Panc1 (cell line): ENCODE results near the gene RAPGEF5. TPM values are rescaled to one million over a fixed set of nuclear protein-coding genes. Genes with fewer than 3 reads are reported as not detected.

Source experiments
- ATAC-seq: fragments of 200-7000 bp; cut with Tn5 transposase; 2 replicates; pipeline ENCODE4 v1.9.1; 2020; ENCODE audit warnings: mild to moderate bottlenecking, moderate library complexity
- BruUV-seq: library from RNA; stranded (reverse); fragments of 400-500 nt; replicated peaks from 2 replicates; lab custom pipeline; 2021; lab: Mats Ljungman, UMichigan
- CTCF ChIA-PET: fragments of 300-600 bp; sonication (Branson Sonifier 250); formaldehyde crosslinking; loops from one replicate; lab custom pipeline; 2022; ENCODE audit warnings: antibody characterized with exemption; lab: Charles Lee
- POLR2A ChIA-PET: fragments of 300-600 bp; sonication (Branson Sonifier 250); formaldehyde crosslinking; loops from one replicate; lab custom pipeline; 2022; ENCODE audit warnings: antibody characterized with exemption; lab: Charles Lee
- DNase-seq: peaks from one replicate; pipeline ENCODE4 v3.0.0-alpha.2; 2010; ENCODE audit warnings: low read depth, low spot score
- H3K27ac ChIP-seq: 2 replicates; pipeline ENCODE4 v1.5.1; 2011; ENCODE audit warnings: mild to moderate bottlenecking, low read length, inconsistent platforms
- H3K27me3 ChIP-seq: fragments of 200-500 bp; sonication (Bioruptor generic); 2 replicates; pipeline ENCODE4 v1.6.0; 2014; ENCODE audit warnings: low read length, inconsistent platforms; ENCODE audit not compliant: control insufficient read depth, insufficient read depth
- H3K36me3 ChIP-seq: fragments of 200-500 bp; sonication (Bioruptor generic); 2 replicates; pipeline ENCODE4 v1.5.1; 2014; ENCODE audit warnings: inconsistent platforms, mild to moderate bottlenecking, low read length, moderate library complexity; ENCODE audit not compliant: control insufficient read depth, insufficient read depth
- H3K4me1 ChIP-seq: 2 replicates; pipeline ENCODE4 v1.5.1; 2011; ENCODE audit warnings: inconsistent platforms, mild to moderate bottlenecking, low read length, moderate library complexity; ENCODE audit not compliant: control insufficient read depth, insufficient read depth
- H3K4me3 ChIP-seq, 2 experiments: 2 replicates each; pipeline ENCODE4 v1.5.1; 2011 to 2012; ENCODE audit warnings: low read depth in 2 of 2, low read length in 2 of 2, mild to moderate bottlenecking in 2 of 2, inconsistent platforms in 1 of 2, moderate library complexity in 1 of 2
- H3K9me3 ChIP-seq: fragments of 200-500 bp; sonication (Bioruptor generic); 2 replicates; pipeline ENCODE4 v1.5.1; 2014; ENCODE audit warnings: low read depth, mild to moderate bottlenecking, inconsistent platforms, low read length, moderate library complexity; ENCODE audit not compliant: control insufficient read depth, insufficient read depth
- CTCF ChIP-seq: fragments of 450-650 bp; IDR thresholded peaks from 2 replicates; pipeline ENCODE4 v1.5.1; 2017; ENCODE audit warnings: mild to moderate bottlenecking
- POLR2AphosphoS5 ChIP-seq: IDR thresholded peaks from 2 replicates; pipeline ENCODE4 v1.6.1; 2012; ENCODE audit warnings: mild to moderate bottlenecking, low read depth, low read length, moderate library complexity
- REST ChIP-seq, 2 experiments: IDR thresholded peaks; 2 replicates each; pipeline ENCODE4 v1.6.1; 2011 to 2012; ENCODE audit warnings: low read depth in 2 of 2, control low read depth in 1 of 2, low read length in 1 of 2, mild to moderate bottlenecking in 1 of 2, moderate library complexity in 1 of 2; ENCODE audit not compliant: insufficient read depth in 1 of 2
- SIN3A ChIP-seq: IDR thresholded peaks from 2 replicates; pipeline ENCODE4 v1.6.1; 2012; ENCODE audit warnings: low read depth, mild to moderate bottlenecking, low read length, moderate library complexity, borderline replicate concordance; ENCODE audit not compliant: insufficient read depth
- TCF7L2 ChIP-seq: IDR thresholded peaks from 2 replicates; pipeline ENCODE4 v1.6.1; 2011; ENCODE audit warnings: mild to moderate bottlenecking, low read depth, low read length, inconsistent platforms
- in situ Hi-C: cut with HindIII; loops from 2 replicates; pipeline ENCODE4 v1.10.0; 2016; ENCODE audit warnings: low sequenced_read_pairs, low pct_unique_long_range_greater_than_20kb
- intact Hi-C: fragments of 100-400 bp; cut with micrococcal nuclease; formaldehyde crosslinking; loops from one replicate; pipeline ENCODE4 v1.10.0; 2022; ENCODE audit not compliant: unreplicated experiment
- total RNA-seq: library from RNA; stranded (reverse); gene quantifications from one replicate; pipeline ENCODE4 v1.2.1, GENCODE V29; 2021; ENCODE audit not compliant: unreplicated experiment

Gene RAPGEF5
- total RNA-seq, 1 experiment from 2014 or later: 1.4 TPM

GRCh38 chr7:22351329-22351692 lies 5.6 kb downstream of the RAPGEF5 start:
- no peak overlapping the region for H3K4me3 ChIP-seq
- TF ChIP-seq SIN3A: no peak
- no peak for TF ChIP-seq CTCF
- no peak for TF ChIP-seq REST (IDR thresholded peaks at IDR 0.05; ENCODE audit: insufficient read depth in 1 of 2, low read depth in 2 of 2, low read length in 1 of 2)
- no peak for TF ChIP-seq POLR2AphosphoS5
- no peak for TF ChIP-seq TCF7L2
- intact Hi-C loops (no loop called here), in situ Hi-C loops (no loop called here)
- DNase-seq (no peak), ATAC-seq (no peak)
- ChIA-PET POLR2A (no interaction called here), CTCF (interaction anchor here (0.7 kb wide), 1 partner anchor 95 kb away, joined by 3 read pairs; no protein-coding TSS in a partner anchor)
- H3K27ac ChIP-seq: no peak overlapping the region
- peaks cover 4% of the 10 kb centered on the region; the same call in 1 of the 2 replicates for H3K4me1 ChIP-seq
- no peaks in the 10 kb centered on the region for H3K9me3 ChIP-seq
- H3K36me3 ChIP-seq: no peaks in the 10 kb centered on the region
- no TSS peak for BruUV-seq
- H3K27me3 ChIP-seq: peaks cover 17% of the 10 kb centered on the region

GRCh38 chr7:22350466-22351328 lies 6.3 kb downstream of the RAPGEF5 start:
- no TSS peak for BruUV-seq
- intact Hi-C loops: no loop called here
- no peaks in the 10 kb centered on the region for H3K4me1 ChIP-seq
- H3K4me3 ChIP-seq: no peak overlapping the region
- ChIA-PET CTCF (interaction anchor here (0.7 kb wide), 1 partner anchor 94 kb away, joined by 3 read pairs; no protein-coding TSS in a partner anchor), POLR2A (no interaction called here)
- DNase-seq (no peak), ATAC-seq (no peak)
- H3K36me3 ChIP-seq: no peaks in the 10 kb centered on the region
- H3K27me3 ChIP-seq: peaks cover 12% of the 10 kb centered on the region
- in situ Hi-C loops: no loop called here
- no peak for TF ChIP-seq TCF7L2
- TF ChIP-seq CTCF: no peak
- no peak for TF ChIP-seq REST (IDR thresholded peaks at IDR 0.05; ENCODE audit: insufficient read depth in 1 of 2, low read depth in 2 of 2, low read length in 1 of 2)
- TF ChIP-seq POLR2AphosphoS5: no peak
- no peak for TF ChIP-seq SIN3A
- no peaks in the 10 kb centered on the region for H3K9me3 ChIP-seq
- H3K27ac ChIP-seq: no peak overlapping the region
